Measurements from ENCODE around the gene TM4SF5. TPM values are rescaled to one million over a fixed set of nuclear protein-coding genes. Genes with fewer than 3 reads are reported as not detected.
A peak's percentile ranks its signal among the peaks of the same experiment; 100 is the strongest.

TM4SF5 gene
- polyA plus RNA-seq, result 100 to 1,000 TPM in 2 of 4 donors, 10 to 100 TPM in 2; 27.8 to 503 (median 282) TPM
- long read RNA-seq, donor 1, result 0 reads
- long read RNA-seq, donor 2, transcript TM4SF5-201 (5 exons, 708 nt), result major isoform, 25 of 68 reads
- long read RNA-seq, donor 2, partial matches to known transcripts, result 39 of 68 reads
- long read RNA-seq, donor 2, other reads (novel, unspliced or antisense), result 0 of 68 reads
- long read RNA-seq, donor 3, transcript TM4SF5-201 (5 exons, 708 nt), result major isoform, 22 of 55 reads
- long read RNA-seq, donor 3, partial matches to known transcripts, result 25 of 55 reads
- long read RNA-seq, donor 3, other reads (novel, unspliced or antisense), result 5 of 55 reads
- long read RNA-seq, donor 4, result 0 reads
- long read RNA-seq, donor 5, partial matches to known transcripts, result 7 of 9 reads
- long read RNA-seq, donor 5, other reads (novel, unspliced or antisense), result 0 of 9 reads
- long read RNA-seq, donor 6, transcript TM4SF5-201 (5 exons, 708 nt), result major isoform, 23 of 77 reads
- long read RNA-seq, donor 6, partial matches to known transcripts, result 51 of 77 reads
- long read RNA-seq, donor 6, other reads (novel, unspliced or antisense), result 0 of 77 reads
- long read RNA-seq, donor 7, result 0 reads
- long read RNA-seq, donor 8, result 0 reads
- long read RNA-seq, donor 9, transcript TM4SF5-201 (5 exons, 708 nt), result major isoform, 7 of 14 reads
- long read RNA-seq, donor 9, partial matches to known transcripts, result 6 of 14 reads
- long read RNA-seq, donor 9, other reads (novel, unspliced or antisense), result 0 of 14 reads
- long read RNA-seq, donor 10, transcript TM4SF5-201 (5 exons, 708 nt), result major isoform, 15 of 29 reads
- long read RNA-seq, donor 10, partial matches to known transcripts, result 14 of 29 reads
- long read RNA-seq, donor 10, other reads (novel, unspliced or antisense), result 0 of 29 reads

- Histone ChIP-seq H3K9me3 (ENCODE audit: control insufficient read depth in 2 of 2, insufficient read depth in 1 of 2, low read depth in 1 of 2, low read length in 1 of 2) (no peaks in the 10 kb centered on the region), H3K4me1 (ENCODE audit: control insufficient read depth in 3 of 3, insufficient read depth in 2 of 3, low read depth in 1 of 3, low read length in 2 of 3) (peaks cover 0 to 26% (median 7%) of the 10 kb centered on the region in 3 donors), H3K4me3 (ENCODE audit: low read depth in 1 of 3, low read length in 3 of 3) (peak within 1 kb of the TSS in 2 of 3 donors; percentile 27 to 68), H3K27me3 (ENCODE audit: control insufficient read depth in 3 of 3, insufficient read depth in 3 of 3, low read length in 3 of 3) (peaks cover 0 to 2% (median 0%) of the 10 kb centered on the region in 3 donors), H3K36me3 (ENCODE audit: control insufficient read depth in 3 of 3, insufficient read depth in 2 of 3, low read depth in 1 of 3, low read length in 3 of 3) (no peaks in the 10 kb centered on the region), H3K27ac (ENCODE audit: low read depth in 1 of 3, low read length in 2 of 3) (peak within 1 kb of the TSS; percentile 82 to 93 (median 90))
- 14 to 42% (median 20%) methylated on average over 13 of the region's 13 CpGs for WGBS, 3 donors
- DNase-seq (peak; percentile 96 to 99), FAIRE-seq (no peak)
Measured at GRCh38 chr17:4771519-4772234, at the start of gene TM4SF5. TM4SF5 (plus strand) TSS chr17:4771886; CDS start chr17:4771923, 37 bp downstream.

GRCh38 chr17:4722678-4723240 is 48.9 kb upstream of the TM4SF5 start:
- Histone ChIP-seq H3K4me3 (ENCODE audit: low read depth in 1 of 3, low read length in 3 of 3) (no peak overlapping the region), H3K27me3 (ENCODE audit: control insufficient read depth in 3 of 3, insufficient read depth in 3 of 3, low read length in 3 of 3) (no peaks in the 10 kb centered on the region), H3K36me3 (ENCODE audit: control insufficient read depth in 3 of 3, insufficient read depth in 2 of 3, low read depth in 1 of 3, low read length in 3 of 3) (peaks cover 0 to 36% (median 9%) of the 10 kb centered on the region in 3 donors), H3K4me1 (ENCODE audit: control insufficient read depth in 3 of 3, insufficient read depth in 2 of 3, low read depth in 1 of 3, low read length in 2 of 3) (peaks cover 2 to 28% (median 10%) of the 10 kb centered on the region in 3 donors), H3K9me3 (ENCODE audit: control insufficient read depth in 2 of 2, insufficient read depth in 1 of 2, low read depth in 1 of 2, low read length in 1 of 2) (no peaks in the 10 kb centered on the region), H3K27ac (ENCODE audit: low read depth in 1 of 3, low read length in 2 of 3) (peak overlapping the region in 1 of 3 donors; percentile 2)
- FAIRE-seq (no peak), DNase-seq (no peak)
- WGBS, 3 donors, result 73 to 88% (median 85%) methylated on average over 16 of the region's 16 CpGs

- DNase-seq (no peak), FAIRE-seq (no peak)
- Histone ChIP-seq H3K27me3 (ENCODE audit: control insufficient read depth in 3 of 3, insufficient read depth in 3 of 3, low read length in 3 of 3) (no peaks in the 10 kb centered on the region), H3K9me3 (ENCODE audit: control insufficient read depth in 2 of 2, insufficient read depth in 1 of 2, low read depth in 1 of 2, low read length in 1 of 2) (no peaks in the 10 kb centered on the region), H3K36me3 (ENCODE audit: control insufficient read depth in 3 of 3, insufficient read depth in 2 of 3, low read depth in 1 of 3, low read length in 3 of 3) (peaks cover 0 to 18% (median 3%) of the 10 kb centered on the region in 3 donors), H3K27ac (ENCODE audit: low read depth in 1 of 3, low read length in 2 of 3) (no peak overlapping the region), H3K4me1 (ENCODE audit: control insufficient read depth in 3 of 3, insufficient read depth in 2 of 3, low read depth in 1 of 3, low read length in 2 of 3) (peaks cover 2 to 36% (median 12%) of the 10 kb centered on the region in 3 donors), H3K4me3 (ENCODE audit: low read depth in 1 of 3, low read length in 3 of 3) (no peak overlapping the region)
- WGBS, 3 donors, result 78 to 87% (median 80%) methylated on average over 5 of the region's 5 CpGs
Measured at GRCh38 chr17:4724650-4725049, 47.0 kb upstream of the TM4SF5 start.

- no peak for DNase-seq
- no peaks in the 10 kb centered on the region for H3K27me3 ChIP-seq (ENCODE audit: control insufficient read depth in 3 of 3, insufficient read depth in 3 of 3, low read length in 3 of 3)
- H3K9me3 ChIP-seq (ENCODE audit: control insufficient read depth in 2 of 2, insufficient read depth in 1 of 2, low read depth in 1 of 2, low read length in 1 of 2), result no peaks in the 10 kb centered on the region
- no peak for FAIRE-seq
- peaks cover 2 to 31% (median 5%) of the 10 kb centered on the region in 3 donors for H3K4me1 ChIP-seq (ENCODE audit: control insufficient read depth in 3 of 3, insufficient read depth in 2 of 3, low read depth in 1 of 3, low read length in 2 of 3)
- H3K4me3 ChIP-seq (ENCODE audit: low read depth in 1 of 3, low read length in 3 of 3), result no peak overlapping the region
- 81 to 86% (median 84%) methylated on average over 7 to 9 of the region's 9 CpGs for WGBS, 3 donors
- peaks cover 0 to 6% (median 0%) of the 10 kb centered on the region in 3 donors for H3K36me3 ChIP-seq (ENCODE audit: control insufficient read depth in 3 of 3, insufficient read depth in 2 of 3, low read depth in 1 of 3, low read length in 3 of 3)
- H3K27ac ChIP-seq (ENCODE audit: low read depth in 1 of 3, low read length in 2 of 3), result no peak overlapping the region
Measured at GRCh38 chr17:4725646-4726310, 45.9 kb upstream of the TM4SF5 start.

GRCh38 chr17:4728124-4728523 is 43.6 kb upstream of the TM4SF5 start:
- DNase-seq (peak; percentile 65 to 80), FAIRE-seq (no peak)
- Histone ChIP-seq H3K36me3 (ENCODE audit: control insufficient read depth in 3 of 3, insufficient read depth in 2 of 3, low read depth in 1 of 3, low read length in 3 of 3) (peaks cover 0 to 4% (median under 1%) of the 10 kb centered on the region in 3 donors), H3K4me1 (ENCODE audit: control insufficient read depth in 3 of 3, insufficient read depth in 2 of 3, low read depth in 1 of 3, low read length in 2 of 3) (peaks cover 0 to 15% (median 2%) of the 10 kb centered on the region in 3 donors), H3K27me3 (ENCODE audit: control insufficient read depth in 3 of 3, insufficient read depth in 3 of 3, low read length in 3 of 3) (no peaks in the 10 kb centered on the region), H3K4me3 (ENCODE audit: low read depth in 1 of 3, low read length in 3 of 3) (no peak overlapping the region), H3K9me3 (ENCODE audit: control insufficient read depth in 2 of 2, insufficient read depth in 1 of 2, low read depth in 1 of 2, low read length in 1 of 2) (no peaks in the 10 kb centered on the region), H3K27ac (ENCODE audit: low read depth in 1 of 3, low read length in 2 of 3) (peak overlapping the region in 2 of 3 donors; percentile 43 to 57)
- WGBS, 3 donors, result 13 to 36% (median 20%) methylated on average over 3 of the region's 3 CpGs

GRCh38 chr17:4733073-4733531 is 38.6 kb upstream of the TM4SF5 start:
- FAIRE-seq, result no peak
- WGBS, 3 donors, result 48 to 67% (median 61%) methylated on average over 6 of the region's 6 CpGs
- no peak for DNase-seq
- Histone ChIP-seq H3K36me3 (ENCODE audit: control insufficient read depth in 3 of 3, insufficient read depth in 2 of 3, low read depth in 1 of 3, low read length in 3 of 3) (peaks cover 2 to 30% (median 4%) of the 10 kb centered on the region in 3 donors), H3K4me3 (ENCODE audit: low read depth in 1 of 3, low read length in 3 of 3) (no peak overlapping the region), H3K4me1 (ENCODE audit: control insufficient read depth in 3 of 3, insufficient read depth in 2 of 3, low read depth in 1 of 3, low read length in 2 of 3) (peaks cover 0 to 17% (median 2%) of the 10 kb centered on the region in 3 donors), H3K9me3 (ENCODE audit: control insufficient read depth in 2 of 2, insufficient read depth in 1 of 2, low read depth in 1 of 2, low read length in 1 of 2) (no peaks in the 10 kb centered on the region), H3K27me3 (ENCODE audit: control insufficient read depth in 3 of 3, insufficient read depth in 3 of 3, low read length in 3 of 3) (peaks cover 0 to under 1% (median 0%) of the 10 kb centered on the region in 3 donors), H3K27ac (ENCODE audit: low read depth in 1 of 3, low read length in 2 of 3) (peak overlapping the region in 2 of 3 donors; percentile 16 to 53)

GRCh38 chr17:4734857-4735475 is 36.7 kb upstream of the TM4SF5 start:
- Histone ChIP-seq H3K4me1 (ENCODE audit: control insufficient read depth in 3 of 3, insufficient read depth in 2 of 3, low read depth in 1 of 3, low read length in 2 of 3) (peaks cover 0 to 23% (median 0%) of the 10 kb centered on the region in 3 donors), H3K9me3 (ENCODE audit: control insufficient read depth in 2 of 2, insufficient read depth in 1 of 2, low read depth in 1 of 2, low read length in 1 of 2) (no peaks in the 10 kb centered on the region), H3K4me3 (ENCODE audit: low read depth in 1 of 3, low read length in 3 of 3) (no peak overlapping the region), H3K27me3 (ENCODE audit: control insufficient read depth in 3 of 3, insufficient read depth in 3 of 3, low read length in 3 of 3) (peaks cover 0 to 13% (median 0%) of the 10 kb centered on the region in 3 donors), H3K27ac (ENCODE audit: low read depth in 1 of 3, low read length in 2 of 3) (no peak overlapping the region), H3K36me3 (ENCODE audit: control insufficient read depth in 3 of 3, insufficient read depth in 2 of 3, low read depth in 1 of 3, low read length in 3 of 3) (peaks cover 2 to 30% (median 4%) of the 10 kb centered on the region in 3 donors)
- no peak for FAIRE-seq
- DNase-seq, result no peak
- WGBS, 3 donors, result 87 to 96% (median 90%) methylated on average over 8 of the region's 8 CpGs

All from small intestine (tissue), 16 donors.